ENCODE results near the gene CACNA2D3. TPM values are rescaled to one million over a fixed set of nuclear protein-coding genes. Genes with fewer than 3 reads are reported as not detected.

Gene CACNA2D3
- total RNA-seq, 2 experiments from 2014 or later: not detected

DNA sequence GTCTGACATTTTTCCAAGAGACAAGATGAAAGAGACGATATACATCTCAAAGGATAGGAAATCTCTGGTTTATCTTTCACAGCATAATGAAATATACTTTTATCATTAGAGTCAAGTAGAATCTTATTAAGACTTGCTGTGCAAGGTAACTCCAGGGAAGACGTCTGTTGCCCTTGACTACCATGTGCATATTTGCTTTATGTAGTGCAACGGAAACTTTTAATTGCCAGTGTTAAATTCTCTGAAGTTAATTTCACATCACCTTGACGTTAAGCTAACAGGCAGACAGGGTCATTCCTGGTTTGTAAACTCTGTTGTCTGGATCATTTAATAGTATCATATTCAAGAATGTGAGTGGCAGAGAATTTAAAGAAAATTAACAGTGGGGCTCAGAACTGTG, 722.7 kb downstream of the CACNA2D3 start:
- no peak for DNase-seq
- Mint-ChIP-seq H3K27me3 (no peaks in the 10 kb centered on the region), H3K27ac (no peak overlapping the region), H3K36me3 (no peaks in the 10 kb centered on the region), H3K4me1 (no peaks in the 10 kb centered on the region), H3K4me3 (no peak overlapping the region), H3K9me3 (no peaks in the 10 kb centered on the region)

DNA sequence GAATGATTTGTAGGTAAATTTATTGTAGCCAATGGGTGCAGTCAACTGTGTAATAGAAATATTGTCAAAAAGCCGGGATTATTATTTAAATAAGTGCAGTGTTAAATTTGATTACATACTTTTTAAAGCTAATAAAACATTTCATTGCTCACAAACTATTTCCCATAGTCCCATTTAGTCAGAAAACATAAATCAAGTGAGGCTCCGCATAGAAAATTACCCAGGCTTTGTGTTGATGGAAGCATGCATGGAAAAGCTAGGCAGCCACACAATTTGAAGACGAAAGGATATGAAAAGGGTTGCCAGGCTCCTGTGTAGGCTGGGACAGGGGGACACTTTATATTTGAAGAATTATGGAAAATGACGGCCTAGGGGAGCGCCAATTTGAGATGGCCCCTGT, 723.2 kb downstream of the CACNA2D3 start:
- H3K4me1 Mint-ChIP-seq: no peaks in the 10 kb centered on the region
- no peaks in the 10 kb centered on the region for H3K9me3 Mint-ChIP-seq
- H3K27ac Mint-ChIP-seq: no peak overlapping the region
- no peak overlapping the region for H3K4me3 Mint-ChIP-seq
- no peaks in the 10 kb centered on the region for H3K36me3 Mint-ChIP-seq
- no peak for DNase-seq
- no peaks in the 10 kb centered on the region for H3K27me3 Mint-ChIP-seq

DNA sequence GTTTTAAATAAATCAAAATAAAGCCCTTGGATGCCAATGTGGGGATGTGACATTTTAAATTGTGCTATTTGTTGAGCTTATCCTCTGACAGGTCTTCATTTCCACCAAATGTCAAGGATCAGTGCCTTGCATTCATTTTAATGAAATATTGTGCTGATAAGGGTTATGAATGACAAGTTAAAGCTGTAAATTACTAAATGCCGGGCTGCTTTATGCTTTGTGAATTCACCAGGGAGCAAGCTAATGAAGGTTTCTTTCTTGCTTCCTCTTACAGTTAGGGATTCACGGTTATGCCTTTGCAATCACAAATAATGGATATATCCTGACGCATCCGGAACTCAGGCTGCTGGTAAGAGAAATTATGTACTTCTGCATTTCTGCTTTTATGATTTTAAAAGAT, 723.8 kb downstream of the CACNA2D3 start:
- Mint-ChIP-seq H3K4me3 (no peak overlapping the region), H3K4me1 (no peaks in the 10 kb centered on the region), H3K27me3 (no peaks in the 10 kb centered on the region)

DNA sequence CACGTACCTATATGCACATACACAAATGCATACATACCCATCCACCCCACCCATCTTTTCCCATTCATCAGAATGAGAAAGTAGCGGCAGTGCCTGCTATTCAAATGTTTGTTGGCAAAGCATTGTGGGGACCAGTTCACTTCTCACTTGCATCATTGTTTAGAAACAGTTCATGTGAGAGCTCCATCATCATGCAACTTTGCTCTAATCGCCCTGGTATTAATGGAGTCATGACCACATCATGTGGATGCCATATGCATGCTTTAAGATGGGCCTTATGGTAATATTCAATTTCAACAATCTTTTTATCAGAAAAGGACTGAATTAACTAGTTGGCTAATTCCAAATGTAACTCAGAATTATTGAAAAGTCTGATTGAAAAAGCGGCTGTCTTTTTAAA, 725.0 kb downstream of the CACNA2D3 start:
- no peak for DNase-seq

More for the DNA sequence above, 723.8 kb downstream of the CACNA2D3 start:
- DNase-seq: no peak
- H3K9me3 Mint-ChIP-seq: no peaks in the 10 kb centered on the region
- H3K27ac Mint-ChIP-seq: no peak overlapping the region
- no peaks in the 10 kb centered on the region for H3K36me3 Mint-ChIP-seq

DNA sequence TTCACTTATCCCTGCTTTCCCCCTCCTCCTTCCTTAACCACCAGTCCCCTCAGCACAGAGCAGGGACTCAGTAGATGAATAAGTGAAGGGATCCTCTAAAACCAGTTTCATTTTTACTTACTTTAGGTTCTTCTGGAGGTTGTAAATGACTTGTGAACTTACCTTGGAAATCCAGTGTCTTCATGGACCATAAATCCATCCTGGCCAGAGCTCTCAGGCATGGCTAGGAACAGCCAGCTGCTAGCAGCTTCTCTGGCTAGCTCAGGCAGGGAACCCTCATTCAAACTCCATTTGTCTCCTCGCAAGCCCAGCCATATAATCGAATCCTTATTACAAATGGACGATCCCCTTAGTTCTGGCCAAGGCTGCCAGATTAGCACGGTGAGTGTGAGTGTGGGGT, 727.0 kb downstream of the CACNA2D3 start:
- Mint-ChIP-seq H3K4me3 (no peak overlapping the region), H3K9me3 (no peaks in the 10 kb centered on the region), H3K27me3 (peaks cover 6% of the 10 kb centered on the region), H3K36me3 (no peaks in the 10 kb centered on the region), H3K27ac (no peak overlapping the region), H3K4me1 (no peaks in the 10 kb centered on the region)
- DNase-seq: no peak

More for the DNA sequence above, 725.0 kb downstream of the CACNA2D3 start:
- no peaks in the 10 kb centered on the region for H3K27me3 Mint-ChIP-seq
- H3K36me3 Mint-ChIP-seq: no peaks in the 10 kb centered on the region
- no peak overlapping the region for H3K27ac Mint-ChIP-seq
- no peaks in the 10 kb centered on the region for H3K4me1 Mint-ChIP-seq
- H3K4me3 Mint-ChIP-seq: no peak overlapping the region
- no peaks in the 10 kb centered on the region for H3K9me3 Mint-ChIP-seq

DNA sequence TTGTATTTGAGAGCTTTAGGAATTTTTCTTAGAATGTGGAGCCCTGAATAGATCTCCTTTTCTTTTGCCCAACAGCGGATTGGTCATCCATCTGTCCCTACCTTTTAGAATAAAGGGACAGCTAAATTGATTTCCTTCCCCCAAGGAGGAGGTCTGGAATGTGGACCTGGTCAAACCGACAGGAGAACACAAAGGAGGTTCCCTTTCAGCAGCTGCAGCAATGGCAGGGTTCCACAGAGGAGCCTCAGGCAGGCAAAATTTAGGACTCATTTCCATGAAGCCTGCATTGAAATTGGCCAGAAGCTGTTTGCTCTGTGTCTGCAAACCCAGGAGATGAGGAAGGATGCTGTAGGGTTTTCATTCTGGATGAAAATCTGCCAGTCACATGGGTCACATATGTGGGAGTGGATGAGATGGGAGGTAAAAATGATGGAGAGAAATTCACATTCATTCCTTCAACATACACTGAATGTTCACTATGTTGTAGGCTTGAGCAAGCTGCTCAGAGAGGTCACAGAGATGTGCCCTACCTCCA, 728.2 kb downstream of the CACNA2D3 start:
- Mint-ChIP-seq H3K36me3 (no peaks in the 10 kb centered on the region), H3K27me3 (peaks cover 10% of the 10 kb centered on the region), H3K27ac (no peak overlapping the region), H3K9me3 (no peaks in the 10 kb centered on the region), H3K4me3 (no peak overlapping the region), H3K4me1 (no peaks in the 10 kb centered on the region)
- DNase-seq: no peak

DNA sequence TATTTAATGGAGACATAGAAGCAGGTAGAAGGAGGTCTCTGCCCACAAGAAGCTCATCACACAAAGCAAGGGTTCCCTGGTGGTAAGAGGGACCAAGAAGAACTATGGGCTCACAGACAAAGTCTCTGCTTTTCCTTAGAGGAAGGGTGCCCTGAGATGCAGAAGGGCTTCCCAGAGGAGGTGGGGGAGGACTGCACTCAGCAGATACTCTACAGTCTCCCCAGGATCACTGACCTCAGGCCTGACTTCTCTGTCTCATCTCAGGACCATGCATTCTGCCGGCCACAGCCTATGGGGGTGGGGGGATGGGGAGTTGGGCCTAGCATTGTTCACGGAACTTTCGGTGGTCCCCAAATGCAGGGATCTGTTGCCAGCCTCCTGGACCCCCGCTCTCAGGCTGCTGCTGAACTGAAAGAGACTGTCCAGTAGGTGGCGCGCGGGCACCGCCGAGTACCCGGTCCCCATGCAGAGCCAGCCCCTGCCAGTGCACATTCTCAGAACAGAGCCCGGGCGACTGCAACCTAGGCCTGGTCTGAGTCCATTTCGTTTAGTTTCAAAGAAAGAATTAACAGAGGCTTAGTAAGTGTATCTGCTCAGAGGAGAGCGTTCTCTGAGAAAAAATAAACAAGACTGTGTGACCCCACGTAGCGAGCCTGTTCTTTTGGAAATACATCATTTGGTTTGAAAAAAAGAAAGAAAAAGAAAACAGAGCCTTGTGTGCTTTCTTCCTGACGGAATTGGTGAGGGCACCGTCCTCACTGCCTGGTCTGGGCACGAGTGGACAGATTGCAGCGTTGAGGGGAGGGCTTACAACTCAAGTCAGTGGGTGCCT, 731.4 kb downstream of the CACNA2D3 start:
- Mint-ChIP-seq H3K4me1 (no peaks in the 10 kb centered on the region), H3K36me3 (no peaks in the 10 kb centered on the region), H3K27ac (no peak overlapping the region), H3K4me3 (no peak overlapping the region), H3K9me3 (no peaks in the 10 kb centered on the region), H3K27me3 (peaks cover 10% of the 10 kb centered on the region)
- peak; percentile 37 for DNase-seq

DNA sequence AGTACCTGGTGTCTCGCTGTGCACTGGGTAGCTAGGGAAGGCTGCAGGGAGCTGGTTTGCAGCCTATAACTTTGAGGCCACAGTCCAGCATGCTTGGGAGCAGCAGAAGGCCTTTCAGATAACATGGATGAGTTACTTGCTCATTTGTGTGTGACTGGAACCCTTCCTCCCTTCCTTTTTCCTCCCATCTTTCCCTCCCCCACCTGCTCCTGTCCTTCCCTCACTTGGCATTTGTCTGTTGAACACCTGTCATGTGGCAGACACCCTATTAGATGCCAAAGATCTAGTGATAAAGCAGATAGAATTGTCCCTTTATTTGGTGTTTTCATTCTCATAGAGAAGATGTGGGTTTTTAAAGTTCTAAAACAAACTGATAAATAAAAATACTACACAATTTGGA, 733.9 kb downstream of the CACNA2D3 start:
- H3K9me3 Mint-ChIP-seq: no peaks in the 10 kb centered on the region

DNA sequence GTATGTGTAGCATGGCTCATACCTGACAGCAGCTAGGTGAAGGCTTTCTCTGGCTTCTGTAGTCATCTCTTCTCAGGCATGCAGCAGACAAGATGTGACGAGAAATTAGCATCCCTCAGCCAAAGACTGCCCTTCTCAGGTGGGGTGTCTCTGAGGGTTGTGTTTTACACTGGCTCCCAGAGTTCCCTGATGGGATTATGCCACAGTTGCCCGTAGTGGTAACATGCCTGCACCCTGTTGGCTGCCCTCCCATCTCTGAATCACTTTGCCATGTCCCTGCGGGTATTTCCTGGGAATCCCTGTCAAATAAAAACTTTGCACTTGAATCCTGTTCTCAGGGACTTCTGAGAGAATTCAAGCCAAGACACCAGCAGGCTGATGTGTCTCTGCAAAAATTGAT, 735.0 kb downstream of the CACNA2D3 start:
- no peak for DNase-seq
- Mint-ChIP-seq H3K27me3 (peaks cover 10% of the 10 kb centered on the region), H3K4me1 (no peaks in the 10 kb centered on the region), H3K9me3 (no peaks in the 10 kb centered on the region), H3K36me3 (no peaks in the 10 kb centered on the region), H3K27ac (no peak overlapping the region), H3K4me3 (no peak overlapping the region)

More for the DNA sequence above, 733.9 kb downstream of the CACNA2D3 start:
- H3K27me3 Mint-ChIP-seq: peaks cover 10% of the 10 kb centered on the region
- no peak overlapping the region for H3K4me3 Mint-ChIP-seq
- H3K36me3 Mint-ChIP-seq: no peaks in the 10 kb centered on the region
- no peak overlapping the region for H3K27ac Mint-ChIP-seq
- no peak for DNase-seq
- no peaks in the 10 kb centered on the region for H3K4me1 Mint-ChIP-seq

DNA sequence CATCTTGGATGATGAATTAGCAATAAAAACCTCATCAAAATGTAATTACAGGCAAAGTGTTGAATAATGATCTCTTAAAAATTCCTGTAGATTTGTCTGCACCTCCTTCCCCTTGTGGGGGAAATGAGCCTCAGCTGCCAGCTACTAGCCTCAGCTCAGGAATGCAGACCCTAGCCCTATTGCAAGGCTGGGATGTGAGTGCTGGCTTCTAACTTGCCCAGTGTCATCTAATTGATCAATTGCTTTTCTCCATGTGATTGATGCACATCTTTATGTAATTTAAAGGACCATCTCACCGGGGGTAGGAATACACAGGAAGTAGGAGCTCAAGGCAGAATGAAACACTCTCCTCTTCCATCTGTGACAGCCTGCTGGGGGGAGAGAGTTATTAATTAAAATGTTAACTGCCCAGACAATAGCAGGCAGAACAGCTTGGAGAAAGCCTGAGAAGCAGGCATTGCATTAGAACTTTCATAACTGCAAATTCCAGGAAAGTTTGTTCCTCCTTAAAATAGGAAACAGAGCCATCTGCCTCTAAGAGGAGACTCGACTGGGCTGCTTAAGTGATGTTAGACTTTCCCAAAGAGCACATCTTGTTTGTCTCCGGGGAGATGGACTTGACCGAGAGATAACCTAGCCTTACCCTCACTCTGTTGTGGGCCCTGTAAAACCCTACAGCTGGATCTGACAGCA, 735.9 kb downstream of the CACNA2D3 start:
- Mint-ChIP-seq H3K27me3 (peaks cover 10% of the 10 kb centered on the region), H3K9me3 (no peaks in the 10 kb centered on the region), H3K4me3 (no peak overlapping the region), H3K4me1 (no peaks in the 10 kb centered on the region), H3K36me3 (no peaks in the 10 kb centered on the region), H3K27ac (no peak overlapping the region)
- DNase-seq: no peak

DNA sequence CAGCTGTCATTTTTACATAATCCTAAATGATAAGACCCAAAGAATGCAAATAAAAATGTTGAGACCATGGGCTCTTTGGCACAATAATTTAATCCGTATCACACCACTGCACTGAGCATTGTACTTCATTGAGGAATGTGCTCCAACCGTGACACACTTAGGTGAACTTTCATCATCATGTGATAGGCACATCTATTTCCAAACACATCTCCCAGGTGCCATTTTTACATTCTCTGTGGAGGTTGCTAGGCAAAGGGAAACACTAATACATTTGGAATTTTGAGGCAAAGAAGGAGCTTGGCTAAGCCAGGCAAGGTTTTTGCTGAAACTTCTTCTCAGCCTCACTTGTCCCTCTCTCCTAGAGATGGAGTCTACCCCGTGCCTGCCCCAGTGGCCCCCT, 736.8 kb downstream of the CACNA2D3 start:
- H3K4me3 Mint-ChIP-seq: no peak overlapping the region
- no peaks in the 10 kb centered on the region for H3K9me3 Mint-ChIP-seq
- DNase-seq: no peak
- H3K4me1 Mint-ChIP-seq: no peaks in the 10 kb centered on the region
- no peaks in the 10 kb centered on the region for H3K36me3 Mint-ChIP-seq
- H3K27ac Mint-ChIP-seq: no peak overlapping the region
- peaks cover 5% of the 10 kb centered on the region for H3K27me3 Mint-ChIP-seq

DNA sequence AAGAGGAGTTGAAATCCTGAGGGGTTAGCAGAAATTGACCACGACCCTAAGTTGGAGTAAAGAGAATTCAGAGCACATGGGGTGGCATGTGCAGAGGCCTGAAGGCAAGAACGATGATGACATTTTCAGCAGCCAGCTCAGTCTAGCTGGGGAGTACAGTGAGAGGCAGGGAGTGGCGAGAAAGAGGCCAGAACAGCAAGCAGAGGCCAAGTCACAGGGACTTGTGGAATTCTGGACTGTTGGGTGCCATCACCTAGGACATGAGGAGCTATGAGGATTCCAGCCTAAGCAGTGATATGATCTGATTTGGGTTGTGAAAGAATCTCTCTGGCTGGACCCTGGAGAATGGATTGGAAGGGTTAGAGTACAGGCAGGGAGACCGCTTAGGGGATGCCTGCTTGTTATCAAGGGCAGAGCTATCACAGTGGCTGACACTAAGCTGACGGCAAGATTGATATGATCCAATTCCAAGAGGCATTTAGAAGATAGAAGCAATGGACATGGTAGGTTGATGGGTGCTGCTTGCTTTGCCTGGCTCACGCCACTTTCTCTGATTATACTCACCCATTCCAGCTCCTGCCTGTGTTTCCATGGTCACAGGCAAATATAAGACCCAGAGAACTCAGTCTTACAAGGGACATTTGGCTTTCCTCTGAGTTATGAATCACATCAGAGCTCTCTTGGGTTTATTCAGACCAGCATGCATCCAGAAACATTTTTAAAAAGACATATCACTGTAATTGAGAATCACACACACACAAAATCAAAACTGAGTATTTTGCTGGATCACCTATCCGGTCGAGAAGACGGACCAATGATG, 739.1 kb downstream of the CACNA2D3 start:
- H3K27ac Mint-ChIP-seq: no peak overlapping the region
- no peaks in the 10 kb centered on the region for H3K36me3 Mint-ChIP-seq
- no peak overlapping the region for H3K4me3 Mint-ChIP-seq
- H3K9me3 Mint-ChIP-seq: no peaks in the 10 kb centered on the region
- H3K27me3 Mint-ChIP-seq: no peaks in the 10 kb centered on the region
- no peaks in the 10 kb centered on the region for H3K4me1 Mint-ChIP-seq
- no peak for DNase-seq

DNA sequence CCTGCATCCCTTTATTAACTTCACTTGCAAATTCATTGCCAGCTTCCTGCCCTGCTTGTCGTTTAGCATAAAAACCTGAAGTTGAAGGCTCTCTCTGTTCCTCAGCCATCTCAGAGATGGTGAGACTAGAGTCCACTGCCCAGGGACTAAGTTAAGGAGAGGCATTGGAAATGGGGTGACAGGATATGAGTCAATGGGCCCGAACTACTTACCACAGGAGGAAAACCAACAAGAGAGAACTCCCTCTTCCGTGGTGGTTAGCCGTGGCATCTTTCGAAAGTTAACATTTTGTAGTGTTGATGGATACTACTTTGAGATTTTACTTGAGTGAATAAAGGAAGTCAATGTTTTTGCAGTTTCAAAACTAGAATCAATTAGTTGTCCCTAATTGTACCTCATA, 740.2 kb downstream of the CACNA2D3 start:
- no peak for DNase-seq
- no peak overlapping the region for H3K4me3 Mint-ChIP-seq
- no peaks in the 10 kb centered on the region for H3K4me1 Mint-ChIP-seq
- H3K9me3 Mint-ChIP-seq: no peaks in the 10 kb centered on the region
- no peaks in the 10 kb centered on the region for H3K36me3 Mint-ChIP-seq
- no peaks in the 10 kb centered on the region for H3K27me3 Mint-ChIP-seq
- H3K27ac Mint-ChIP-seq: no peak overlapping the region

DNA sequence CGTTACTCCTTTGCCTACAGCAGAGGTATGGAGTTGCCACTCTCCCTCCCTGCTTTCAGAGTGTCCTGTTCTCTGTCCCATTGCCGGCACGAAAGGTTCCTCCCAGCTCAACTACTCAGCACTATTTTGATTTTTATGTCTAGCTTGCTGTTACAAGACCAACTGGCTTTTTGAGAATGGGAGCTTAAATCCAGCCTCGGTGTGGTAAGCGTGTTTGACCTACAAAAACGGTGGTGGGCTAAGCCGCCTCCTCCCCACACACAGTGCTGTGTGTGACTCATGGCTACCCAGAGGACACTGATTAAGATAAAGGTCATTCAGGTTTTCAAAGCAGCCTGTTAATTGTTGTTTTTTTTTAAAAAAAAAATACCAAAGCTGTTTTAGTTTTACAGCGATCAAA, 741.0 kb downstream of the CACNA2D3 start:
- Mint-ChIP-seq H3K9me3 (no peaks in the 10 kb centered on the region), H3K4me1 (no peaks in the 10 kb centered on the region), H3K27me3 (no peaks in the 10 kb centered on the region), H3K27ac (no peak overlapping the region), H3K4me3 (no peak overlapping the region), H3K36me3 (no peaks in the 10 kb centered on the region)
- no peak for DNase-seq

DNA sequence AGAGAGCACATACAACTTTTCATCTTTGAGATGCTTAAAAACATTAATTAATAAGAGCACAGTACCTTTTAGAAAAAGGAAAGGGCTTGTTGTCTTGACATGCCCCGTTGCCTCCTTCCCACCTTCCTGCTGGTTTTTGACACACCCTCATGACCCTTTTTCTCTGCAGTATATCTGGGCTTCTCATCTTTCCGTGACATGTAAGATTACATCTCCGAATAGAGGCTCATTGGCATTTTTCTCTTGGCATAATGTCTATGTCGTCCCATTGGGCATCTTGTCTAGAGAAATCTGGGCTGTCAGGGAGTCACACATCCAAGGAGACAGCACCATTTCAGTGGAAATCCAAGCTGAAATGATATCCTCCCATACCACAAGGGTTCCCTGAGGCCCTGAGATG, 741.4 kb downstream of the CACNA2D3 start:
- no peak for DNase-seq
- Mint-ChIP-seq H3K27me3 (no peaks in the 10 kb centered on the region), H3K4me3 (no peak overlapping the region), H3K27ac (no peak overlapping the region), H3K36me3 (no peaks in the 10 kb centered on the region), H3K4me1 (no peaks in the 10 kb centered on the region), H3K9me3 (no peaks in the 10 kb centered on the region)
